ENCODE measurements around the gene JMJD8. TPM values are rescaled to one million over a fixed set of nuclear protein-coding genes. Genes with fewer than 3 reads are reported as not detected.

Gene JMJD8
- total and polyA plus RNA-seq, 4 donors, result 21.2 to 52.6 (median 33.4) TPM

GRCh38 chr16:672851-673250, 11.3 kb downstream of the JMJD8 start:
- H3K27ac ChIP-seq (ENCODE audit: low read depth in 1 of 2, low read length in 2 of 2), result no peak overlapping the region
- DNase-seq (ENCODE audit: low spot score), result no peak
- H3K4me1 ChIP-seq (ENCODE audit: control insufficient read depth in 4 of 4, insufficient read depth in 4 of 4, low read length in 3 of 4), result peaks cover 9 to 28% (median 15%) of the 10 kb centered on the region in 4 donors
- H3K4me3 ChIP-seq (ENCODE audit: low read depth in 1 of 3, low read length in 3 of 3), result no peak overlapping the region
- WGBS, result 95% methylated on average over 21 of the region's 21 CpGs
- TF ChIP-seq SP1 (IDR thresholded peaks at IDR 0.05), result no peak
- no peak for TF ChIP-seq RAD21 (IDR thresholded peaks at IDR 0.05)
- no peak for TF ChIP-seq CTCF (IDR thresholded peaks at IDR 0.05; ENCODE audit: low read depth, low read length, missing input control)
- TF ChIP-seq GABPA (IDR thresholded peaks at IDR 0.05 in 1 of 2, conservative IDR thresholded peaks at IDR 0.05 in 1 of 2), result no peak
- no peak for TF ChIP-seq FOXA1 (IDR thresholded peaks at IDR 0.05)
- TF ChIP-seq TAF1 (conservative IDR thresholded peaks at IDR 0.05), result no peak
- no peak for TF ChIP-seq MAX (IDR thresholded peaks at IDR 0.05)
- TF ChIP-seq HNF4G (IDR thresholded peaks at IDR 0.05), result no peak
- TF ChIP-seq HNF4A (conservative IDR thresholded peaks at IDR 0.05), result no peak
- TF ChIP-seq ZBTB33 (IDR thresholded peaks at IDR 0.05), result no peak
- no peak for TF ChIP-seq RXRA (IDR thresholded peaks at IDR 0.05)
- TF ChIP-seq NR2F2 (IDR thresholded peaks at IDR 0.05), result no peak
- TF ChIP-seq REST (IDR thresholded peaks at IDR 0.05), result no peak
- TF ChIP-seq JUND (IDR thresholded peaks at IDR 0.05), result no peak
- TF ChIP-seq EGR1 (IDR thresholded peaks at IDR 0.05; ENCODE audit: low read depth in 2 of 2), result no peak
- no peak for TF ChIP-seq FOXA2 (IDR thresholded peaks at IDR 0.05)
- TF ChIP-seq ATF3 (IDR thresholded peaks at IDR 0.05), result no peak
- no peaks in the 10 kb centered on the region for H3K9me3 ChIP-seq (ENCODE audit: control insufficient read depth in 4 of 4, low read length in 3 of 4)
- no peak overlapping the region for H3K9ac ChIP-seq (ENCODE audit: low read depth in 1 of 2, low read length in 2 of 2)
- H3K27me3 ChIP-seq (ENCODE audit: control insufficient read depth in 4 of 4, insufficient read depth in 4 of 4, low read length in 3 of 4), result no peaks in the 10 kb centered on the region
- peaks cover 5 to 37% (median 19%) of the 10 kb centered on the region in 4 donors for H3K36me3 ChIP-seq (ENCODE audit: control insufficient read depth in 4 of 4, insufficient read depth in 3 of 4, low read depth in 1 of 4, low read length in 3 of 4)
